OCI-M2 (cell line): Measurements from ENCODE around the gene CD58.
"Not testable (repeated sequence)": the region's sequence is repeated elsewhere in the genome, so short reads cannot be mapped to it uniquely, and the experiment has no call there.

Experiments used
- DNase-seq: peaks from one replicate; lab custom pipeline; 2025; ENCODE audit not compliant: unreplicated experiment; lab: John Stamatoyannopoulos, UW

Gene CD58

GRCh38 chr1:116571215-116571919 is 541 bp upstream of the CD58 start:
- no peak for DNase-seq

GRCh38 chr1:116569776-116570357 is 959 bp downstream of the CD58 start:
- DNase-seq = no peak

GRCh38 chr1:116569381-116569670 is 1.5 kb downstream of the CD58 start:
- no peak for DNase-seq

GRCh38 chr1:116568662-116569380 is 2.0 kb downstream of the CD58 start:
- DNase-seq = no peak

GRCh38 chr1:116567790-116568661 is 2.8 kb downstream of the CD58 start:
- no peak for DNase-seq

- DNase-seq = no peak
These were observed 5.6 kb downstream of the CD58 start for GRCh38 chr1:116565222-116565621.

- DNase-seq = no peak
These were observed 6.4 kb downstream of the CD58 start for GRCh38 chr1:116564426-116564825.

GRCh38 chr1:116562465-116562864 is 8.4 kb downstream of the CD58 start:
- not testable (repeated sequence) for DNase-seq

GRCh38 chr1:116561563-116561962 is 9.3 kb downstream of the CD58 start:
- no peak for DNase-seq

GRCh38 chr1:116560704-116561490 is 9.9 kb downstream of the CD58 start:
- no peak for DNase-seq

- DNase-seq = no peak
These were observed 11.5 kb downstream of the CD58 start for GRCh38 chr1:116559304-116559761.

GRCh38 chr1:116558571-116558970 is 12.3 kb downstream of the CD58 start:
- DNase-seq = no peak

GRCh38 chr1:116558140-116558549 is 12.7 kb downstream of the CD58 start:
- DNase-seq = no peak

- no peak for DNase-seq
These were observed 13.4 kb downstream of the CD58 start for GRCh38 chr1:116557323-116557878.

- no peak for DNase-seq
These were observed 14.4 kb downstream of the CD58 start for GRCh38 chr1:116556289-116557006.

GRCh38 chr1:116554924-116555323 is 15.9 kb downstream of the CD58 start:
- DNase-seq = no peak

- DNase-seq = no peak
These were observed 17.3 kb downstream of the CD58 start for GRCh38 chr1:116553386-116554115.

GRCh38 chr1:116546354-116546977 is 24.4 kb downstream of the CD58 start:
- no peak for DNase-seq

- no peak for DNase-seq
These were observed 25.5 kb downstream of the CD58 start for GRCh38 chr1:116545359-116545705.
